GM23338 (cell line): ENCODE data around the gene CCDC91. TPM values are rescaled to one million over a fixed set of nuclear protein-coding genes. Genes with fewer than 3 reads are reported as not detected.

Experiments used
- ATAC-seq: fragments of 200-7000 bp; cut with Tn5 transposase; 3 replicates; pipeline ENCODE4 v1.9.1; 2020
- DNase-seq: peaks from one replicate; pipeline ENCODE4 v3.0.0-alpha.2; 2015; ENCODE audit warnings: low spot score
- H2AFZ ChIP-seq: fragments of 200-600 bp; sonication (generic); 2 replicates; pipeline ENCODE4 v1.8.0; 2016; ENCODE audit warnings: antibody characterized with exemption, mild to moderate bottlenecking, moderate library complexity
- H3F3A ChIP-seq: fragments of 200-600 bp; sonication (generic); replicated peaks from 2 replicates; pipeline ENCODE4 v1.8.0; 2017; ENCODE audit warnings: antibody characterized with exemption, mixed run types, low read depth
- H3K27ac ChIP-seq: fragments of 200-600 bp; sonication (generic); 2 replicates; pipeline ENCODE4 v1.6.1; 2016; ENCODE audit warnings: low read depth
- H3K27me3 ChIP-seq: fragments of 200-600 bp; sonication (generic); 2 replicates; pipeline ENCODE4 v1.8.0; 2016; ENCODE audit warnings: mild to moderate bottlenecking, mixed run types, moderate library complexity; ENCODE audit not compliant: insufficient read depth
- H3K36me3 ChIP-seq: fragments of 200-600 bp; sonication (generic); 2 replicates; pipeline ENCODE4 v1.8.0; 2016; ENCODE audit warnings: mild to moderate bottlenecking; ENCODE audit not compliant: insufficient read depth
- H3K4me1 ChIP-seq: fragments of 200-600 bp; sonication (generic); 2 replicates; pipeline ENCODE4 v1.8.0; 2016; ENCODE audit warnings: mild to moderate bottlenecking, moderate library complexity; ENCODE audit not compliant: insufficient read depth
- H3K4me2 ChIP-seq: fragments of 200-600 bp; sonication (generic); 2 replicates; pipeline ENCODE4 v1.7.1; 2017; ENCODE audit warnings: mixed run types
- H3K4me3 ChIP-seq: fragments of 200-600 bp; sonication (generic); 2 replicates; pipeline ENCODE4 v1.6.1; 2016; ENCODE audit warnings: mixed run types
- H3K79me2 ChIP-seq: fragments of 200-600 bp; sonication (generic); replicated peaks from 2 replicates; pipeline ENCODE4 v1.8.0; 2017; ENCODE audit warnings: mild to moderate bottlenecking; ENCODE audit not compliant: insufficient read depth
- H3K9me2 ChIP-seq: fragments of 200-600 bp; sonication (generic); 2 replicates; pipeline ENCODE4 v1.8.0; 2017; ENCODE audit not compliant: insufficient read depth
- H4K20me1 ChIP-seq: fragments of 200-600 bp; sonication (generic); replicated peaks from 2 replicates; pipeline ENCODE4 v1.8.0; 2017; ENCODE audit warnings: mild to moderate bottlenecking; ENCODE audit not compliant: insufficient read depth
- H3K27ac Mint-ChIP-seq: 2 replicates; pipeline ENCODE4 v1.8.0; 2020; ENCODE audit warnings: inconsistent platforms, mild to moderate bottlenecking, moderate library complexity, mixed read lengths
- H3K27me3 Mint-ChIP-seq: 3 replicates; pipeline ENCODE4 v1.8.0; 2022; ENCODE audit warnings: low read depth, mild to moderate bottlenecking, moderate library complexity, mixed read lengths, inconsistent platforms; ENCODE audit not compliant: insufficient read depth, poor library complexity
- H3K36me3 Mint-ChIP-seq: 3 replicates; pipeline ENCODE4 v1.8.0; 2021; ENCODE audit warnings: low read depth, mild to moderate bottlenecking, inconsistent platforms, moderate library complexity, mixed read lengths
- H3K4me1 Mint-ChIP-seq: 3 replicates; pipeline ENCODE4 v1.8.0; 2020; ENCODE audit warnings: mild to moderate bottlenecking, inconsistent platforms, mixed read lengths
- H3K4me3 Mint-ChIP-seq: 3 replicates; pipeline ENCODE4 v1.8.0; 2021; ENCODE audit warnings: moderate library complexity, mild to moderate bottlenecking, inconsistent platforms, mixed read lengths
- H3K9me3 Mint-ChIP-seq: 3 replicates; pipeline ENCODE4 v1.8.0; 2020; ENCODE audit warnings: moderate library complexity, mild to moderate bottlenecking, inconsistent platforms, mixed read lengths
- CREB1 ChIP-seq: fragments of 250-450 bp; sonication (Bioruptor Pico); IDR thresholded peaks from 2 replicates; pipeline ENCODE4 v1.5.0; 2020; ENCODE audit warnings: low read depth, mild to moderate bottlenecking, moderate library complexity
- CTCF ChIP-seq, 2 experiments: fragments of 200-600 bp in 1 of 2; sonication (generic) in 1 of 2; conservative IDR thresholded peaks; 2 replicates each; pipeline versions ENCODE4 v1.5.1 to v1.6.1; 2016 to 2017; ENCODE audit warnings: antibody characterized with exemption in 2 of 2, low read depth in 2 of 2, mild to moderate bottlenecking in 2 of 2, moderate library complexity in 1 of 2
- EZH2 ChIP-seq: fragments of 200-600 bp; sonication (generic); IDR thresholded peaks from one replicate; pipeline ENCODE4 v1.8.0; 2017; ENCODE audit warnings: antibody characterized with exemption, mild to moderate bottlenecking, low read depth; ENCODE audit not compliant: unreplicated experiment
- EZH2phosphoT487 ChIP-seq: fragments of 200-600 bp; sonication (generic); IDR thresholded peaks from one replicate; pipeline ENCODE4 v1.8.1; 2018; ENCODE audit warnings: antibody characterized with exemption; ENCODE audit not compliant: unreplicated experiment
- JUNB ChIP-seq: IDR thresholded peaks from one replicate; pipeline ENCODE4 v1.6.1; 2016; ENCODE audit warnings: antibody characterized with exemption; ENCODE audit not compliant: unreplicated experiment
- NANOG ChIP-seq: IDR thresholded peaks from 2 replicates; pipeline ENCODE4 v1.6.1; 2016; ENCODE audit warnings: antibody characterized with exemption, borderline replicate concordance
- POLR2AphosphoS5 ChIP-seq: IDR thresholded peaks from 2 replicates; pipeline ENCODE4 v1.6.1; 2016; ENCODE audit warnings: antibody characterized with exemption, low read depth
- STAT1 ChIP-seq: IDR thresholded peaks from one replicate; pipeline ENCODE4 v1.6.1; 2016; ENCODE audit warnings: antibody characterized with exemption; ENCODE audit not compliant: unreplicated experiment
- ZNF331 ChIP-seq: fragments of 250-450 bp; sonication (Bioruptor Pico); IDR thresholded peaks from 2 replicates; pipeline ENCODE4 v1.5.0; 2020; ENCODE audit warnings: low read depth, mild to moderate bottlenecking, moderate library complexity
- ZNF462 ChIP-seq: fragments of 250-450 bp; sonication (Bioruptor Pico); IDR thresholded peaks from 2 replicates; pipeline ENCODE4 v1.5.0; 2020; ENCODE audit warnings: mild to moderate bottlenecking, moderate library complexity
- polyA plus RNA-seq: library from polyadenylated mRNA; unstranded; fragments of >200 nt; fragmentation: Nextera tagmentation; extraction: Ambion mirVana; gene quantifications from 2 replicates; pipeline ENCODE4 v1.2.1, GENCODE V29; 2016
- total RNA-seq: library from RNA; depleted of rRNA; stranded (reverse); fragments of >200 nt; shearing (Covaris generic); gene quantifications from 2 replicates; pipeline ENCODE4 v1.2.3, GENCODE V29; 2014
- TF ChIP-seq, protein P1 (sequence below): IDR thresholded peaks from one replicate; pipeline ENCODE4 v1.6.1; 2018; ENCODE audit warnings: antibody characterized with exemption; ENCODE audit not compliant: unreplicated experiment

The CCDC91 gene
- total and polyA plus RNA-seq, 2 experiments from 2014 or later: 24.7 to 48.7 TPM

- DNase-seq: no peak
- peaks cover 22% of the 10 kb centered on the region for H3K4me1 Mint-ChIP-seq
- no peaks in the 10 kb centered on the region; the same call in 1 of the 2 replicates for H3K36me3 ChIP-seq
- no peaks in the 10 kb centered on the region for H3K27me3 ChIP-seq
- no peaks in the 10 kb centered on the region for H3K27me3 Mint-ChIP-seq
- no peak overlapping the region for H2AFZ ChIP-seq
- no peak for ATAC-seq
- TF ChIP-seq ZNF331 (CRISPR knock-in tag): no peak
- TF ChIP-seq EZH2phosphoT487: no peak
- no peak for TF ChIP-seq EZH2
- TF ChIP-seq JUNB: no peak
- TF ChIP-seq ZNF462: no peak
- TF ChIP-seq STAT1: no peak
- TF ChIP-seq POLR2AphosphoS5: no peak
- TF ChIP-seq CTCF (conservative IDR thresholded peaks at IDR 0.05; ENCODE audit: low read depth in 2 of 2): no peak
- no peak for TF ChIP-seq CREB1 (CRISPR knock-in tag)
- TF ChIP-seq, protein P1, sequence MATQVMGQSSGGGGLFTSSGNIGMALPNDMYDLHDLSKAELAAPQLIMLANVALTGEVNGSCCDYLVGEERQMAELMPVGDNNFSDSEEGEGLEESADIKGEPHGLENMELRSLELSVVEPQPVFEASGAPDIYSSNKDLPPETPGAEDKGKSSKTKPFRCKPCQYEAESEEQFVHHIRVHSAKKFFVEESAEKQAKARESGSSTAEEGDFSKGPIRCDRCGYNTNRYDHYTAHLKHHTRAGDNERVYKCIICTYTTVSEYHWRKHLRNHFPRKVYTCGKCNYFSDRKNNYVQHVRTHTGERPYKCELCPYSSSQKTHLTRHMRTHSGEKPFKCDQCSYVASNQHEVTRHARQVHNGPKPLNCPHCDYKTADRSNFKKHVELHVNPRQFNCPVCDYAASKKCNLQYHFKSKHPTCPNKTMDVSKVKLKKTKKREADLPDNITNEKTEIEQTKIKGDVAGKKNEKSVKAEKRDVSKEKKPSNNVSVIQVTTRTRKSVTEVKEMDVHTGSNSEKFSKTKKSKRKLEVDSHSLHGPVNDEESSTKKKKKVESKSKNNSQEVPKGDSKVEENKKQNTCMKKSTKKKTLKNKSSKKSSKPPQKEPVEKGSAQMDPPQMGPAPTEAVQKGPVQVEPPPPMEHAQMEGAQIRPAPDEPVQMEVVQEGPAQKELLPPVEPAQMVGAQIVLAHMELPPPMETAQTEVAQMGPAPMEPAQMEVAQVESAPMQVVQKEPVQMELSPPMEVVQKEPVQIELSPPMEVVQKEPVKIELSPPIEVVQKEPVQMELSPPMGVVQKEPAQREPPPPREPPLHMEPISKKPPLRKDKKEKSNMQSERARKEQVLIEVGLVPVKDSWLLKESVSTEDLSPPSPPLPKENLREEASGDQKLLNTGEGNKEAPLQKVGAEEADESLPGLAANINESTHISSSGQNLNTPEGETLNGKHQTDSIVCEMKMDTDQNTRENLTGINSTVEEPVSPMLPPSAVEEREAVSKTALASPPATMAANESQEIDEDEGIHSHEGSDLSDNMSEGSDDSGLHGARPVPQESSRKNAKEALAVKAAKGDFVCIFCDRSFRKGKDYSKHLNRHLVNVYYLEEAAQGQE: no peak
- TF ChIP-seq NANOG: no peak
- H3K4me2 ChIP-seq: no peak overlapping the region
- H3K4me3 ChIP-seq: no peak overlapping the region
- no peak overlapping the region for H3K27ac ChIP-seq
- no peaks in the 10 kb centered on the region for H3F3A ChIP-seq
- peaks cover 18% of the 10 kb centered on the region for H3K4me1 ChIP-seq
- peaks cover 88% of the 10 kb centered on the region for H3K79me2 ChIP-seq
- H3K36me3 Mint-ChIP-seq: peaks cover 33% of the 10 kb centered on the region; the same call in 2 of the 3 replicates
- H3K9me3 Mint-ChIP-seq: peaks cover 25% of the 10 kb centered on the region; the same call in 2 of the 3 replicates
- no peak overlapping the region for H3K27ac Mint-ChIP-seq
- H3K9me2 ChIP-seq: no peaks in the 10 kb centered on the region
- no peak overlapping the region for H3K4me3 Mint-ChIP-seq
- no peaks in the 10 kb centered on the region for H4K20me1 ChIP-seq
Measured at GRCh38 chr12:28222081-28222700, 31.9 kb downstream of the CCDC91 start.
